HG03432 (cell line): ENCODE results near the gene NUDT4B.
"Not testable (repeated sequence)": the region's sequence is repeated elsewhere in the genome, so short reads cannot be mapped to it uniquely, and the experiment has no call there.

Experiments
- ATAC-seq: cut with Tn5 transposase; IDR thresholded peaks from one replicate; pipeline ENCODE4 v1.9.1; 2021; ENCODE audit warnings: mild to moderate bottlenecking, moderate library complexity; ENCODE audit not compliant: unreplicated experiment

NUDT4B gene

GRCh38 chr1:148748563-148749334 is at the start of gene NUDT4B:
Gene NUDT4B, plus strand, starts transcription at chr1:148748774. Its CDS starts 179 bp downstream, at chr1:148748953.
- peak; percentile 56 for ATAC-seq

- ATAC-seq = not testable (repeated sequence)
Measured at GRCh38 chr1:148699357-148699756, 49.2 kb upstream of the NUDT4B start.

GRCh38 chr1:148702242-148702641 is 46.3 kb upstream of the NUDT4B start:
- ATAC-seq = not testable (repeated sequence)

GRCh38 chr1:148703973-148704591 is 44.5 kb upstream of the NUDT4B start:
- ATAC-seq = not testable (repeated sequence)

GRCh38 chr1:148705316-148705948 is 43.1 kb upstream of the NUDT4B start:
- ATAC-seq = not testable (repeated sequence)

- ATAC-seq = not testable (repeated sequence)
Measured at GRCh38 chr1:148708779-148709333, 39.7 kb upstream of the NUDT4B start.

GRCh38 chr1:148710772-148711523 is 37.6 kb upstream of the NUDT4B start:
- ATAC-seq = not testable (repeated sequence)

GRCh38 chr1:148712353-148712752 is 36.2 kb upstream of the NUDT4B start:
- not testable (repeated sequence) for ATAC-seq

GRCh38 chr1:148715518-148715917 is 33.1 kb upstream of the NUDT4B start:
- ATAC-seq = not testable (repeated sequence)

GRCh38 chr1:148716966-148717520 is 31.5 kb upstream of the NUDT4B start:
- ATAC-seq = not testable (repeated sequence)

GRCh38 chr1:148720918-148721317 is 27.7 kb upstream of the NUDT4B start:
- ATAC-seq = not testable (repeated sequence)

GRCh38 chr1:148722758-148723157 is 25.8 kb upstream of the NUDT4B start:
- not testable (repeated sequence) for ATAC-seq

GRCh38 chr1:148723515-148723914 is 25.1 kb upstream of the NUDT4B start:
- not testable (repeated sequence) for ATAC-seq

- not testable (repeated sequence) for ATAC-seq
Measured at GRCh38 chr1:148724872-148725271, 23.7 kb upstream of the NUDT4B start.

GRCh38 chr1:148727862-148728261 is 20.7 kb upstream of the NUDT4B start:
- not testable (repeated sequence) for ATAC-seq

- peak; percentile 75 for ATAC-seq
Measured at GRCh38 chr1:148729128-148729527, 19.4 kb upstream of the NUDT4B start.

GRCh38 chr1:148729541-148729940 is 19.0 kb upstream of the NUDT4B start:
- ATAC-seq = not testable (repeated sequence)

- ATAC-seq = not testable (repeated sequence)
Measured at GRCh38 chr1:148732277-148732676, 16.3 kb upstream of the NUDT4B start.

GRCh38 chr1:148733585-148734310 is 14.8 kb upstream of the NUDT4B start:
- peak; percentile 79 for ATAC-seq

- peak; percentile 43 for ATAC-seq
Measured at GRCh38 chr1:148734311-148734662, 14.3 kb upstream of the NUDT4B start.
